Stomach (tissue), 4 donors: ENCODE measurements around the gene NR0B2.

ENCODE experiments used
- CTCF ChIP-seq, 7 experiments: fragments of 450-650 bp in 4 of 7; fragments of 200-600 bp in 3 of 7; sonication (generic) in 3 of 7; IDR thresholded peaks; one replicate each; pipeline ENCODE4 v1.5.1; 2016 to 2019; ENCODE audit warnings: antibody characterized with exemption in 7 of 7, control low read depth in 2 of 7, mild to moderate bottlenecking in 1 of 7
- POLR2A ChIP-seq, 4 donors: fragments of 450-650 bp; IDR thresholded peaks; one replicate each; pipeline ENCODE4 v1.6.1; 2016; ENCODE audit warnings: antibody characterized with exemption in 4 of 4, control low read depth in 2 of 4, mild to moderate bottlenecking in 1 of 4, moderate library complexity in 1 of 4

GRCh38 chr1:26913754-26914619 is at the start of gene NR0B2:
- TF ChIP-seq CTCF (IDR thresholded peaks at IDR 0.05) (no peak), POLR2A (IDR thresholded peaks at IDR 0.05) (peak in 2 of 4 donors; percentile 60 to 74)
